Esophagus (tissue), 2 donors: Measurements from ENCODE around the gene PTGER3. TPM values are rescaled to one million over a fixed set of nuclear protein-coding genes. Genes with fewer than 3 reads are reported as not detected.

Experiments
- H3K27ac ChIP-seq, 2 donors: one replicate each; pipeline ENCODE4 v1.5.1; 2013; ENCODE audit warnings: low read depth in 2 of 2, mild to moderate bottlenecking in 2 of 2, inconsistent platforms in 1 of 2, low read length in 1 of 2, moderate library complexity in 1 of 2
- H3K27me3 ChIP-seq, 2 donors: one replicate each; pipeline ENCODE4 v1.6.1; 2013; ENCODE audit warnings: low read length in 2 of 2, control low read depth in 1 of 2, mild to moderate bottlenecking in 1 of 2; ENCODE audit not compliant: insufficient read depth in 2 of 2, control insufficient read depth in 1 of 2
- H3K36me3 ChIP-seq, 2 donors: one replicate each; pipeline ENCODE4 v1.6.1; 2013; ENCODE audit warnings: low read length in 1 of 2; ENCODE audit not compliant: control insufficient read depth in 2 of 2, insufficient read depth in 2 of 2
- H3K4me1 ChIP-seq, 2 donors: one replicate each; pipeline ENCODE4 v1.6.1; 2013; ENCODE audit warnings: low read length in 1 of 2; ENCODE audit not compliant: control insufficient read depth in 2 of 2, insufficient read depth in 2 of 2
- H3K4me3 ChIP-seq, 2 donors: one replicate each; pipeline ENCODE4 v1.5.1; 2013; ENCODE audit warnings: low read length in 2 of 2, mild to moderate bottlenecking in 2 of 2, low read depth in 1 of 2, moderate library complexity in 1 of 2
- H3K9me3 ChIP-seq, 2 donors: one replicate each; pipeline ENCODE4 v1.6.1; 2013; ENCODE audit warnings: mild to moderate bottlenecking in 2 of 2, low read depth in 1 of 2, low read length in 1 of 2, moderate library complexity in 1 of 2; ENCODE audit not compliant: control insufficient read depth in 2 of 2, insufficient read depth in 1 of 2
- WGBS, 2 donors: extraction: QIAGEN DNeasy Blood & Tissue Kit; methylation state at CpG; one replicate each; pipeline ENCODE4 v1.1.7; 2013; 5-methylcytosine and 5-hydroxymethylcytosine counted together
- polyA plus RNA-seq, 2 donors: library from polyadenylated mRNA; stranded (reverse); fragments of 200-250 nt; gene quantifications; one replicate each; pipeline ENCODE4 v1.2.3, GENCODE V29; 2013
- donor health status: healthy with polysubstance abuse.
- donor health status: Bipolar disorder and iron deficiency.

Gene PTGER3
- polyA plus RNA-seq, 2 donors: 0.29 to 1.1 TPM

GRCh38 chr1:70977041-70977440 lies 70.6 kb downstream of the PTGER3 start:
- no peaks in the 10 kb centered on the region for H3K4me1 ChIP-seq
- no peak overlapping the region for H3K4me3 ChIP-seq
- no peaks in the 10 kb centered on the region for H3K27me3 ChIP-seq
- no peaks in the 10 kb centered on the region for H3K9me3 ChIP-seq
- no peak overlapping the region for H3K27ac ChIP-seq
- H3K36me3 ChIP-seq: no peaks in the 10 kb centered on the region
- 73 to 75% methylated on average over 4 of the region's 4 CpGs for WGBS, 2 donors

- H3K27me3 ChIP-seq: no peaks in the 10 kb centered on the region
- H3K4me3 ChIP-seq: no peak overlapping the region
- no peaks in the 10 kb centered on the region for H3K4me1 ChIP-seq
- no peaks in the 10 kb centered on the region for H3K9me3 ChIP-seq
- H3K36me3 ChIP-seq: no peaks in the 10 kb centered on the region
- no peak overlapping the region for H3K27ac ChIP-seq
- WGBS, 2 donors: 76 to 89% methylated on average over 3 of the region's 3 CpGs
These were observed 73.9 kb downstream of the PTGER3 start for GRCh38 chr1:70973754-70974153.

- Histone ChIP-seq H3K27me3 (no peaks in the 10 kb centered on the region), H3K9me3 (no peaks in the 10 kb centered on the region), H3K27ac (no peak overlapping the region), H3K4me1 (no peaks in the 10 kb centered on the region), H3K36me3 (no peaks in the 10 kb centered on the region), H3K4me3 (no peak overlapping the region)
- WGBS, 2 donors: 81 to 85% methylated on average over 4 of the region's 4 CpGs
These were observed 77.2 kb downstream of the PTGER3 start for GRCh38 chr1:70970407-70970806.

GRCh38 chr1:70966018-70966638 lies 81.5 kb downstream of the PTGER3 start:
- Histone ChIP-seq H3K9me3 (peaks cover 0 to 3% of the 10 kb centered on the region in 2 donors), H3K36me3 (no peaks in the 10 kb centered on the region), H3K4me1 (no peaks in the 10 kb centered on the region), H3K27ac (no peak overlapping the region), H3K4me3 (no peak overlapping the region), H3K27me3 (no peaks in the 10 kb centered on the region)
- 34 to 41% methylated on average over 2 of the region's 2 CpGs for WGBS, 2 donors

- no peaks in the 10 kb centered on the region for H3K36me3 ChIP-seq
- no peak overlapping the region for H3K4me3 ChIP-seq
- H3K27me3 ChIP-seq: no peaks in the 10 kb centered on the region
- H3K4me1 ChIP-seq: no peaks in the 10 kb centered on the region
- H3K27ac ChIP-seq: no peak overlapping the region
- H3K9me3 ChIP-seq: peaks cover 0 to 3% of the 10 kb centered on the region in 2 donors
- WGBS, 2 donors: 79 to 82% methylated on average over 6 of the region's 6 CpGs
These were observed 84.2 kb downstream of the PTGER3 start for GRCh38 chr1:70963374-70963773.

GRCh38 chr1:70961374-70961975 lies 86.1 kb downstream of the PTGER3 start:
- H3K4me1 ChIP-seq: no peaks in the 10 kb centered on the region
- no peaks in the 10 kb centered on the region for H3K36me3 ChIP-seq
- H3K9me3 ChIP-seq: peaks cover 0 to 3% of the 10 kb centered on the region in 2 donors
- H3K4me3 ChIP-seq: no peak overlapping the region
- H3K27ac ChIP-seq: no peak overlapping the region
- H3K27me3 ChIP-seq: no peaks in the 10 kb centered on the region
- 34 to 55% methylated on average over 1 of the region's 1 CpG for WGBS, 2 donors

GRCh38 chr1:70948396-70949017 lies 99.1 kb downstream of the PTGER3 start:
- 76 to 80% methylated on average over 5 of the region's 5 CpGs for WGBS, 2 donors
- Histone ChIP-seq H3K4me3 (no peak overlapping the region), H3K27me3 (no peaks in the 10 kb centered on the region), H3K9me3 (no peaks in the 10 kb centered on the region), H3K27ac (no peak overlapping the region), H3K4me1 (no peaks in the 10 kb centered on the region), H3K36me3 (no peaks in the 10 kb centered on the region)

- whole genome bisulfite sequencing, 2 donors: 61 to 69% methylated on average over 2 of the region's 2 CpGs
- Histone ChIP-seq H3K4me3 (no peak overlapping the region), H3K9me3 (no peaks in the 10 kb centered on the region), H3K27ac (no peak overlapping the region), H3K36me3 (no peaks in the 10 kb centered on the region), H3K27me3 (no peaks in the 10 kb centered on the region), H3K4me1 (no peaks in the 10 kb centered on the region)
These were observed 99.8 kb downstream of the PTGER3 start for GRCh38 chr1:70947835-70948234.

- WGBS, 2 donors: 93 to 100% methylated on average over 2 of the region's 2 CpGs
- Histone ChIP-seq H3K36me3 (no peaks in the 10 kb centered on the region), H3K27ac (no peak overlapping the region), H3K9me3 (no peaks in the 10 kb centered on the region), H3K4me1 (no peaks in the 10 kb centered on the region), H3K27me3 (no peaks in the 10 kb centered on the region), H3K4me3 (no peak overlapping the region)
These were observed 101.9 kb downstream of the PTGER3 start for GRCh38 chr1:70945676-70946075.

GRCh38 chr1:70945251-70945650 lies 102.4 kb downstream of the PTGER3 start:
- WGBS, 2 donors: 67 to 72% methylated on average over 3 of the region's 3 CpGs
- no peak overlapping the region for H3K4me3 ChIP-seq
- no peak overlapping the region for H3K27ac ChIP-seq
- no peaks in the 10 kb centered on the region for H3K4me1 ChIP-seq
- no peaks in the 10 kb centered on the region for H3K36me3 ChIP-seq
- no peaks in the 10 kb centered on the region for H3K27me3 ChIP-seq
- H3K9me3 ChIP-seq: no peaks in the 10 kb centered on the region
